HepG2 (cell line): ENCODE data around the gene LTC4S. TPM values are rescaled to one million over a fixed set of nuclear protein-coding genes. Genes with fewer than 3 reads are reported as not detected.
A peak's percentile ranks its signal among the peaks of the same experiment; 100 is the strongest.

Source experiments
- BRD4 ChIP-seq: sonication (generic); formaldehyde crosslinking; IDR thresholded peaks from 2 replicates; pipeline ENCODE4 v1.4.0; 2020; ENCODE audit warnings: missing genetic modification reagents
- CCAR2 ChIP-seq: fragments of 200-400 bp; formaldehyde crosslinking; optimal IDR thresholded peaks from 2 replicates; pipeline ENCODE3; 2018; ENCODE audit warnings: low read depth, mild to moderate bottlenecking, low read length, moderate library complexity
- ETV6 ChIP-seq: sonication (generic); formaldehyde crosslinking; conservative IDR thresholded peaks from 2 replicates; pipeline ENCODE4 v1.4.0; 2020; ENCODE audit warnings: missing genetic modification reagents
- GABPA ChIP-seq, 2 experiments: IDR thresholded peaks; 2 replicates each; pipeline ENCODE4 v1.6.1; 2011 to 2016; ENCODE audit warnings: low read depth in 2 of 2, low read length in 1 of 2, missing biosample characterization in 1 of 2, missing genetic modification characterization in 1 of 2
- HDAC1 ChIP-seq: sonication (generic); formaldehyde crosslinking; IDR thresholded peaks from 2 replicates; pipeline ENCODE4 v1.5.1; 2020; ENCODE audit warnings: mild to moderate bottlenecking, missing genetic modification reagents
- IRF2 ChIP-seq: IDR thresholded peaks from 2 replicates; pipeline ENCODE4 v1.6.1; 2018; ENCODE audit warnings: missing genetic modification reagents, missing compliant biosample characterization
- KDM5B ChIP-seq: sonication (generic); formaldehyde crosslinking; IDR thresholded peaks from 2 replicates; pipeline ENCODE4 v1.4.0; 2020; ENCODE audit warnings: missing genetic modification reagents, mild to moderate bottlenecking, borderline replicate concordance
- NFE2L1 ChIP-seq: sonication (generic); formaldehyde crosslinking; IDR thresholded peaks from 2 replicates; pipeline ENCODE4 v1.4.0; 2020; ENCODE audit warnings: missing genetic modification reagents, mild to moderate bottlenecking, borderline replicate concordance
- NFYB ChIP-seq: sonication (generic); formaldehyde crosslinking; IDR thresholded peaks from 2 replicates; pipeline ENCODE4 v1.4.0; 2020; ENCODE audit warnings: missing genetic modification reagents
- PAX8 ChIP-seq: sonication (generic); formaldehyde crosslinking; IDR thresholded peaks from 2 replicates; pipeline ENCODE4 v1.8.0; 2022; ENCODE audit warnings: mild to moderate bottlenecking, missing genetic modification reagents, borderline replicate concordance
- SAP130 ChIP-seq: IDR thresholded peaks from 2 replicates; pipeline ENCODE4 v1.6.1; 2016; ENCODE audit warnings: low read depth
- SMARCC2 ChIP-seq: fragments of 450-650 bp; IDR thresholded peaks from 2 replicates; pipeline ENCODE4 v1.6.1; 2017; ENCODE audit warnings: antibody characterized with exemption, mild to moderate bottlenecking
- TEAD2 ChIP-seq: sonication (generic); formaldehyde crosslinking; IDR thresholded peaks from 2 replicates; pipeline ENCODE4 v1.9.0; 2021; ENCODE audit warnings: missing genetic modification reagents
- ZC3H13 ChIP-seq: sonication (generic); formaldehyde crosslinking; IDR thresholded peaks from 2 replicates; pipeline ENCODE4 v1.8.1; 2023; ENCODE audit warnings: mild to moderate bottlenecking, missing genetic modification reagents, moderate library complexity
- ZNF232 ChIP-seq: sonication (generic); formaldehyde crosslinking; IDR thresholded peaks from 2 replicates; pipeline ENCODE4 v1.4.0; 2020; ENCODE audit warnings: missing genetic modification reagents, borderline replicate concordance
- ZNF343 ChIP-seq: sonication (generic); formaldehyde crosslinking; IDR thresholded peaks from 2 replicates; pipeline ENCODE4 v1.4.0; 2020; ENCODE audit warnings: mild to moderate bottlenecking, missing genetic modification reagents
- ZNF446 ChIP-seq: sonication (generic); formaldehyde crosslinking; IDR thresholded peaks from 2 replicates; pipeline ENCODE4 v1.5.0; 2020; ENCODE audit warnings: mild to moderate bottlenecking, missing genetic modification reagents
- ZNF562 ChIP-seq: sonication (generic); formaldehyde crosslinking; IDR thresholded peaks from 2 replicates; pipeline ENCODE4 v1.8.0; 2022; ENCODE audit warnings: missing genetic modification reagents, borderline replicate concordance
- ZNF670 ChIP-seq: sonication (generic); formaldehyde crosslinking; IDR thresholded peaks from 2 replicates; pipeline ENCODE4 v1.8.0; 2022; ENCODE audit warnings: mild to moderate bottlenecking, missing genetic modification reagents, borderline replicate concordance
- ZNF703 ChIP-seq: sonication (generic); formaldehyde crosslinking; IDR thresholded peaks from 2 replicates; pipeline ENCODE4 v1.5.1; 2020; ENCODE audit warnings: missing genetic modification reagents, mild to moderate bottlenecking, moderate library complexity, borderline replicate concordance
- polyA plus RNA-seq, 8 experiments: library from polyadenylated mRNA; depleted of rRNA in 3 of 8; stranded (reverse) in 7 of 8; unstranded in 1 of 8; fragments of >200 nt; fragmentation: Illumina TruSeq in 4 of 8; extraction: Trizol in 4 of 8; gene quantifications; 2 replicates each; pipeline versions ENCODE4 v1.2.1 to v1.2.3, GENCODE V29; 2011 to 2016; ENCODE audit warnings: low read depth in 4 of 8, missing spikeins in 1 of 8, mixed read lengths in 1 of 8; ENCODE audit not compliant: insufficient read depth in 1 of 8
- total RNA-seq, 5 experiments: library from RNA; depleted of rRNA; stranded (reverse); fragments of >200 nt; fragmentation: Illumina TruSeq; extraction: Trizol; gene quantifications; 2 replicates each; pipeline ENCODE4 v1.2.3, GENCODE V29; 2016; ENCODE audit warnings: low read depth in 1 of 5
- TF ChIP-seq, protein P1 (sequence below): sonication (generic); formaldehyde crosslinking; IDR thresholded peaks from 2 replicates; pipeline ENCODE4 v1.5.0; 2020; ENCODE audit warnings: missing genetic modification reagents
- TF ChIP-seq, protein P2 (sequence below): sonication (generic); formaldehyde crosslinking; IDR thresholded peaks from 2 replicates; pipeline ENCODE4 v1.4.0; 2020; ENCODE audit warnings: mild to moderate bottlenecking, missing genetic modification reagents
- TF ChIP-seq, protein P3 (sequence below): sonication (generic); formaldehyde crosslinking; IDR thresholded peaks from 2 replicates; pipeline ENCODE4 v1.8.0; 2022; ENCODE audit warnings: missing genetic modification reagents, mild to moderate bottlenecking, moderate library complexity, borderline replicate concordance

The LTC4S gene
- total and polyA plus RNA-seq, 2 of the 13 experiments (the other 11 are each of a cell fraction or from before 2014, with no cell fraction given), result 0.35 TPM; not detected in 1

DNA sequence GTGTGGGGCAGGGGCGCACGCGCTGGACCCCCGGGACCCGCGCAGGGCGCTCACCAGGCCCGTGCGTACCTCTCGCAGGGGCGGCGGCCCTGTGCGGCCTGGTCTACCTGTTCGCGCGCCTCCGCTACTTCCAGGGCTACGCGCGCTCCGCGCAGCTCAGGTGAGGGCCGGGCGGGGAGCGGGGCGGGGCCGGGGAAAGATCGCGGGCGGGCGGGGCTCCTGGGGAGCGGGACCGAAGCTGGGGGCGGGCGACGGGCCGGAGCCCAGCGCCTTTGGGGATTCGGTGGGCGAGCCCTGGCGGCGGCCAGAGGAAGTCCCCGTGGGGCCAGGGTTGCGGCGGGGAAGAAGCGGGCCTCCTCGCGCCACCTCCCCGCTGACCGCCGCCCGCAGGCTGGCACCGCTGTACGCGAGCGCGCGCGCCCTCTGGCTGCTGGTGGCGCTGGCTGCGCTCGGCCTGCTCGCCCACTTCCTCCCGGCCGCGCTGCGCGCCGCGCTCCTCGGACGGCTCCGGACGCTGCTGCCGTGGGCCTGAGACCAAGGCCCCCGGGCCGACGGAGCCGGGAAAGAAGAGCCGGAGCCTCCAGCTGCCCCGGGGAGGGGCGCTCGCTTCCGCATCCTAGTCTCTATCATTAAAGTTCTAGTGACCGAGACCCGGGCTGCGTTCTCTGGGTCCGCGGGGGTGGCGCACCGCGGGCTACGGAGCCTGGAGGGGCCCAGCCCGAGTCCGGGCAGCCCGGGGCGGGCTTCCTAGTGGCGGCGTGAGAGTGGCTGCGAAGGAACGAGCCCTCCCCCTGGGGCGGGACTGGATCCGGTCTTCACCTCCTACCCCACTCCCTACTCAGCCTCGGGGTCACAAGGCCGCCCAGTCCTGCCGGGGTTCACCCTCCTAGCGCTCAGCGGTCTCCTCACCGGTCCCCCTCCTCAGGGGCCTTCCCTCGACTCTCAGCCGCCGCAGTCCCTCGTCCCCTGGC is 2.4 kb downstream of the LTC4S start (continued):
- no peak for TF ChIP-seq PAX8 (CRISPR knock-in tag)
- TF ChIP-seq BRD4 (CRISPR knock-in tag), result no peak
- TF ChIP-seq ZNF232, result 0 out of 2 replicates have a peak, but pooled peaks have one; percentile 35
- TF ChIP-seq NFE2L1, result 0 out of 2 replicates have a peak, but pooled peaks have one; percentile 22
- TF ChIP-seq CCAR2, result peak; percentile 5
- no peak; the same call in 1 of the 2 replicates for TF ChIP-seq ETV6
- TF ChIP-seq ZNF446 (CRISPR knock-in tag), result 0 out of 2 replicates have a peak, but pooled peaks have one; percentile 66
- peak; percentile 10; the same call in 1 of the 2 replicates for TF ChIP-seq KDM5B
- peak; percentile 18; the same call in 1 of the 2 replicates for TF ChIP-seq IRF2 (CRISPR knock-in tag)
- peak; percentile 55; the same call in 1 of the 2 replicates for TF ChIP-seq ZC3H13
- TF ChIP-seq ZNF703 (CRISPR knock-in tag), result no peak
- TF ChIP-seq, protein P1, sequence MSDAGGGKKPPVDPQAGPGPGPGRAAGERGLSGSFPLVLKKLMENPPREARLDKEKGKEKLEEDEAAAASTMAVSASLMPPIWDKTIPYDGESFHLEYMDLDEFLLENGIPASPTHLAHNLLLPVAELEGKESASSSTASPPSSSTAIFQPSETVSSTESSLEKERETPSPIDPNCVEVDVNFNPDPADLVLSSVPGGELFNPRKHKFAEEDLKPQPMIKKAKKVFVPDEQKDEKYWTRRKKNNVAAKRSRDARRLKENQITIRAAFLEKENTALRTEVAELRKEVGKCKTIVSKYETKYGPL (CRISPR knock-in tag), result no peak
- peak; percentile 38; the same call in 1 of the 2 replicates for TF ChIP-seq NFYB (CRISPR knock-in tag)
- TF ChIP-seq SMARCC2, result no peak
- TF ChIP-seq, protein P2, sequence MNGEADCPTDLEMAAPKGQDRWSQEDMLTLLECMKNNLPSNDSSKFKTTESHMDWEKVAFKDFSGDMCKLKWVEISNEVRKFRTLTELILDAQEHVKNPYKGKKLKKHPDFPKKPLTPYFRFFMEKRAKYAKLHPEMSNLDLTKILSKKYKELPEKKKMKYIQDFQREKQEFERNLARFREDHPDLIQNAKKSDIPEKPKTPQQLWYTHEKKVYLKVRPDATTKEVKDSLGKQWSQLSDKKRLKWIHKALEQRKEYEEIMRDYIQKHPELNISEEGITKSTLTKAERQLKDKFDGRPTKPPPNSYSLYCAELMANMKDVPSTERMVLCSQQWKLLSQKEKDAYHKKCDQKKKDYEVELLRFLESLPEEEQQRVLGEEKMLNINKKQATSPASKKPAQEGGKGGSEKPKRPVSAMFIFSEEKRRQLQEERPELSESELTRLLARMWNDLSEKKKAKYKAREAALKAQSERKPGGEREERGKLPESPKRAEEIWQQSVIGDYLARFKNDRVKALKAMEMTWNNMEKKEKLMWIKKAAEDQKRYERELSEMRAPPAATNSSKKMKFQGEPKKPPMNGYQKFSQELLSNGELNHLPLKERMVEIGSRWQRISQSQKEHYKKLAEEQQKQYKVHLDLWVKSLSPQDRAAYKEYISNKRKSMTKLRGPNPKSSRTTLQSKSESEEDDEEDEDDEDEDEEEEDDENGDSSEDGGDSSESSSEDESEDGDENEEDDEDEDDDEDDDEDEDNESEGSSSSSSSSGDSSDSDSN (CRISPR knock-in tag), result peak; percentile 96
- TF ChIP-seq GABPA (IDR thresholded peaks at IDR 0.05; ENCODE audit: low read depth, low read length), result no peak
- no peak; the same call in 1 of the 2 replicates for TF ChIP-seq GABPA (CRISPR knock-in tag; IDR thresholded peaks at IDR 0.05; ENCODE audit: low read depth)
- TF ChIP-seq ZNF562 (CRISPR knock-in tag), result no peak
- no peak for TF ChIP-seq TEAD2 (CRISPR knock-in tag)
- TF ChIP-seq ZNF343 (CRISPR knock-in tag), result no peak
- peak; percentile 55 for TF ChIP-seq SAP130 (CRISPR knock-in tag)
- TF ChIP-seq, protein P3, sequence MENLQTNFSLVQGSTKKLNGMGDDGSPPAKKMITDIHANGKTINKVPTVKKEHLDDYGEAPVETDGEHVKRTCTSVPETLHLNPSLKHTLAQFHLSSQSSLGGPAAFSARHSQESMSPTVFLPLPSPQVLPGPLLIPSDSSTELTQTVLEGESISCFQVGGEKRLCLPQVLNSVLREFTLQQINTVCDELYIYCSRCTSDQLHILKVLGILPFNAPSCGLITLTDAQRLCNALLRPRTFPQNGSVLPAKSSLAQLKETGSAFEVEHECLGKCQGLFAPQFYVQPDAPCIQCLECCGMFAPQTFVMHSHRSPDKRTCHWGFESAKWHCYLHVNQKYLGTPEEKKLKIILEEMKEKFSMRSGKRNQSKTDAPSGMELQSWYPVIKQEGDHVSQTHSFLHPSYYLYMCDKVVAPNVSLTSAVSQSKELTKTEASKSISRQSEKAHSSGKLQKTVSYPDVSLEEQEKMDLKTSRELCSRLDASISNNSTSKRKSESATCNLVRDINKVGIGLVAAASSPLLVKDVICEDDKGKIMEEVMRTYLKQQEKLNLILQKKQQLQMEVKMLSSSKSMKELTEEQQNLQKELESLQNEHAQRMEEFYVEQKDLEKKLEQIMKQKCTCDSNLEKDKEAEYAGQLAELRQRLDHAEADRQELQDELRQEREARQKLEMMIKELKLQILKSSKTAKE (CRISPR knock-in tag), result no peak
- TF ChIP-seq ZNF670 (CRISPR knock-in tag), result peak; percentile 42; the same call in 1 of the 2 replicates
- peak; percentile 10; the same call in 1 of the 2 replicates for TF ChIP-seq HDAC1
